Gastrocnemius medialis (tissue), 4 donors: ENCODE data around the gene ADH7.

Experiments used
- POLR2A ChIP-seq, 2 donors: fragments of 450-650 bp; IDR thresholded peaks; one replicate each; pipeline ENCODE4 v1.6.1; 2017; ENCODE audit warnings: antibody characterized with exemption in 2 of 2, mild to moderate bottlenecking in 2 of 2, moderate library complexity in 2 of 2
- TF ChIP-seq, protein P1 (sequence below), 5 experiments: fragments of 450-650 bp in 3 of 5; fragments of 200-600 bp in 2 of 5; sonication (generic) in 2 of 5; IDR thresholded peaks in 4 of 5; conservative IDR thresholded peaks in 1 of 5; 1 replicate in 4 of 5; 2 replicates in 1 of 5; pipeline ENCODE4 v1.5.1; 2016 to 2019; ENCODE audit warnings: antibody characterized with exemption in 5 of 5, mild to moderate bottlenecking in 3 of 5, moderate library complexity in 3 of 5

DNA sequence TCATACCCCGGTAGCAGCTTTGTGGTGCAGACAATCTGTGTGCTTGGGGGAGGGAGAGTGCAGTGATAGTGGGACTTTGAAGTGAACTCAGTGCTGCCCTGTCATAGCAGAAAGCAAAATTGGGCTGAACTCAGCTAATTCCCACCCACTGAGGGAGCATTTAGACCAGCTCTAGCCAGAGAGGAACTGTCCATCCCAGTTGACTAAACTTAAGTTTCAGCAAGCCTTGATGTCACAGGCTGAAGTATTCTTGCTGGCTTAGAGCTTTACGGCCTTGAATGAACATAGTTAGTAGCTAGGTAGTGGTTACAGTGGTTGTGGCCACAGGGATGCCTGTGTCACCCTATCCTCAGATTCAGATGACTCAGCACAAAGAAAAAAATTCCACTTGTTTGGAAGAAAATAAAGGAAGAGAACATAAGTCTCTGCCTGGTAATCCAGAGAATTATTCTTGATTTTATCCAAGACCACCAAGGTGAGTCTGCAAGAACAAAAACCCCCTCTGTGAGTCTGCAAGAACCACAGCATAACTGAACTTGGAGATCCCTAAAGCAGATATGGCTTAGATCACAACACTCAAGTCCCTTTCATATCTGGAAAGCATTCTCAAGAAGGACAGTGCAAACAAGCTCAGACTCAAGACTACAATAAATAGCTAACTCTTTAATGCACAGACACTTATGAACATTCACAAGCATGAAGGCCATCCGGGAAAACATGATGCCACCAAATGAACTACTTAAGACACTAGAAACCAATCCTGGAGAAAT lies 39.4 kb downstream of the ADH7 start:
- TF ChIP-seq, protein P1, sequence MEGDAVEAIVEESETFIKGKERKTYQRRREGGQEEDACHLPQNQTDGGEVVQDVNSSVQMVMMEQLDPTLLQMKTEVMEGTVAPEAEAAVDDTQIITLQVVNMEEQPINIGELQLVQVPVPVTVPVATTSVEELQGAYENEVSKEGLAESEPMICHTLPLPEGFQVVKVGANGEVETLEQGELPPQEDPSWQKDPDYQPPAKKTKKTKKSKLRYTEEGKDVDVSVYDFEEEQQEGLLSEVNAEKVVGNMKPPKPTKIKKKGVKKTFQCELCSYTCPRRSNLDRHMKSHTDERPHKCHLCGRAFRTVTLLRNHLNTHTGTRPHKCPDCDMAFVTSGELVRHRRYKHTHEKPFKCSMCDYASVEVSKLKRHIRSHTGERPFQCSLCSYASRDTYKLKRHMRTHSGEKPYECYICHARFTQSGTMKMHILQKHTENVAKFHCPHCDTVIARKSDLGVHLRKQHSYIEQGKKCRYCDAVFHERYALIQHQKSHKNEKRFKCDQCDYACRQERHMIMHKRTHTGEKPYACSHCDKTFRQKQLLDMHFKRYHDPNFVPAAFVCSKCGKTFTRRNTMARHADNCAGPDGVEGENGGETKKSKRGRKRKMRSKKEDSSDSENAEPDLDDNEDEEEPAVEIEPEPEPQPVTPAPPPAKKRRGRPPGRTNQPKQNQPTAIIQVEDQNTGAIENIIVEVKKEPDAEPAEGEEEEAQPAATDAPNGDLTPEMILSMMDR (IDR thresholded peaks at IDR 0.05 in 4 of 5, conservative IDR thresholded peaks at IDR 0.05 in 1 of 5), result no peak
- TF ChIP-seq POLR2A (IDR thresholded peaks at IDR 0.05), result no peak
